K562 (cell line): ENCODE measurements around the gene NRROS. TPM values are rescaled to one million over a fixed set of nuclear protein-coding genes. Genes with fewer than 3 reads are reported as not detected.

Experiments used
- ATAC-seq: fragments of 200-7000 bp; cut with Tn5 transposase; 3 replicates; pipeline ENCODE4 v1.9.1; 2020; ENCODE audit warnings: moderate library complexity
- BruUV-seq: library from RNA; stranded (reverse); fragments of 400-500 nt; replicated peaks from 2 replicates; lab custom pipeline; 2021; lab: Mats Ljungman, UMichigan
- CTCF ChIA-PET: fragments of 300-600 bp; formaldehyde crosslinking; extraction: SDS; loops from one replicate; lab custom pipeline; 2021; ENCODE audit warnings: low intra/inter-chr PET ratio; lab: Yijun Ruan, JAX
- POLR2A ChIA-PET: fragments of 300-600, 350-650 bp; sonication (Branson Sonifier 250); formaldehyde crosslinking; extraction: SDS; loops from one replicate; lab custom pipeline; 2021; ENCODE audit warnings: antibody characterized with exemption, inconsistent platforms; lab: Yijun Ruan, JAX
- DNase-seq, 4 experiments: peaks; one replicate each; pipeline versions ENCODE4 v3.0.0 to v3.0.0-alpha.2; 2011 to 2018; ENCODE audit warnings: low spot score in 3 of 4, mixed read lengths in 3 of 4; ENCODE audit errors: extremely low read depth in 1 of 4
- FAIRE-seq: peaks from 2 replicates; lab custom pipeline; 2011; peaks lifted over from hg19 to GRCh38; lab: Jason Lieb, UNC
- H2AFZ ChIP-seq: 2 replicates; pipeline ENCODE4 v1.6.0; 2011; ENCODE audit warnings: low read depth, low read length, control low read depth, inconsistent platforms
- H3K27ac ChIP-seq: fragments of 200-600 bp; 3 replicates; pipeline ENCODE4 v1.8.0; 2011; ENCODE audit warnings: low read depth, mild to moderate bottlenecking, control low read depth, inconsistent platforms, low read length, moderate library complexity, mixed read lengths; ENCODE audit errors: extremely low read depth
- H3K27me3 ChIP-seq, 2 experiments: fragments of 300-600 bp in 1 of 2; 2 replicates in 1 of 2; 3 replicates in 1 of 2; pipeline versions ENCODE4 v1.6.0 to v1.8.0; 2011; ENCODE audit warnings: inconsistent platforms in 2 of 2, low read length in 2 of 2, mild to moderate bottlenecking in 1 of 2, mixed read lengths in 1 of 2, moderate library complexity in 1 of 2; ENCODE audit not compliant: control insufficient read depth in 2 of 2, insufficient read depth in 2 of 2
- H3K36me3 ChIP-seq: fragments of 300-600 bp; 3 replicates; pipeline ENCODE4 v1.8.0; 2011; ENCODE audit warnings: mild to moderate bottlenecking, low read length, inconsistent platforms; ENCODE audit not compliant: control insufficient read depth, insufficient read depth
- H3K4me1 ChIP-seq, 2 experiments: fragments of 200-600 bp in 1 of 2; replicated peaks in 1 of 2; 2 replicates in 1 of 2; 3 replicates in 1 of 2; pipeline versions ENCODE4 v1.5.1 to v1.8.0; 2011; ENCODE audit warnings: inconsistent platforms in 2 of 2, low read length in 2 of 2, mild to moderate bottlenecking in 1 of 2, mixed read lengths in 1 of 2, moderate library complexity in 1 of 2; ENCODE audit not compliant: control insufficient read depth in 2 of 2, insufficient read depth in 2 of 2
- H3K4me2 ChIP-seq: 2 replicates; pipeline ENCODE4 v1.6.1; 2011; ENCODE audit warnings: low read length, control low read depth, inconsistent platforms, mixed read lengths; ENCODE audit not compliant: insufficient read depth
- H3K4me3 ChIP-seq: fragments of 200-600 bp; sonication (generic), shearing (Covaris generic); 2 replicates; pipeline ENCODE4 v1.5.1; 2016; ENCODE audit warnings: control low read depth, inconsistent platforms
- H3K79me2 ChIP-seq: fragments of 200-600 bp; 3 replicates; pipeline ENCODE4 v1.8.0; 2011; ENCODE audit warnings: low read length, inconsistent platforms; ENCODE audit not compliant: control insufficient read depth, insufficient read depth
- H3K9ac ChIP-seq, 2 experiments: 2 replicates each; pipeline versions ENCODE4 v1.6.0 to v1.6.1; 2011; ENCODE audit warnings: low read depth in 2 of 2, low read length in 2 of 2, control low read depth in 1 of 2, inconsistent platforms in 1 of 2, mild to moderate bottlenecking in 1 of 2, mixed read lengths in 1 of 2; ENCODE audit not compliant: insufficient read depth in 1 of 2
- H3K9me1 ChIP-seq: one replicate; pipeline ENCODE4 v1.6.0; 2011; ENCODE audit warnings: inconsistent platforms, mild to moderate bottlenecking, low read length, moderate library complexity; ENCODE audit not compliant: control insufficient read depth, insufficient read depth
- H3K9me3 ChIP-seq: replicated peaks from 2 replicates; pipeline ENCODE4 v1.5.1; 2011; ENCODE audit warnings: low read depth, low read length, inconsistent platforms; ENCODE audit not compliant: control insufficient read depth, insufficient read depth
- H4K20me1 ChIP-seq: replicated peaks from 2 replicates; pipeline ENCODE4 v1.6.1; 2011; ENCODE audit warnings: low read length, inconsistent platforms, mixed read lengths; ENCODE audit not compliant: control insufficient read depth, insufficient read depth
- ATF7 ChIP-seq: fragments of 450-650 bp; IDR thresholded peaks from 2 replicates; pipeline ENCODE4 v1.7.1; 2014; ENCODE audit warnings: mild to moderate bottlenecking, moderate library complexity
- CBX1 ChIP-seq: sonication (generic); IDR thresholded peaks from 2 replicates; pipeline ENCODE4 v1.6.1; 2016; ENCODE audit warnings: antibody characterized with exemption, low read depth, mild to moderate bottlenecking
- CREM ChIP-seq: IDR thresholded peaks from 2 replicates; pipeline ENCODE4 v1.6.1; 2014; ENCODE audit warnings: antibody characterized with exemption, low read depth
- ELF1 ChIP-seq: fragments of 200-800 bp; sonication (Bioruptor generic); IDR thresholded peaks from 2 replicates; pipeline ENCODE4 v1.6.1; 2016; ENCODE audit warnings: missing genetic modification characterization, missing compliant biosample characterization
- ETS2 ChIP-seq: IDR thresholded peaks from 2 replicates; pipeline ENCODE4 v1.6.1; 2016; ENCODE audit warnings: borderline replicate concordance, missing genetic modification characterization, mild to moderate bottlenecking, moderate library complexity, missing compliant biosample characterization; ENCODE audit not compliant: poor library complexity, severe bottlenecking
- GTF2B ChIP-seq: IDR thresholded peaks from 2 replicates; pipeline ENCODE4 v1.6.1; 2011; ENCODE audit not compliant: insufficient read length; ENCODE audit errors: extremely low read depth
- LCOR ChIP-seq: sonication (generic); formaldehyde crosslinking; IDR thresholded peaks from 2 replicates; pipeline ENCODE4 v1.8.0; 2022; ENCODE audit warnings: mild to moderate bottlenecking, missing genetic modification reagents
- MEIS2 ChIP-seq: fragments of 450-650 bp; IDR thresholded peaks from 2 replicates; pipeline ENCODE4 v1.6.1; 2014; ENCODE audit warnings: mild to moderate bottlenecking; ENCODE audit not compliant: partially characterized antibody
- MIER1 ChIP-seq: fragments of 450-650 bp; IDR thresholded peaks from 2 replicates; pipeline ENCODE4 v1.6.1; 2016; ENCODE audit warnings: antibody characterized with exemption, mild to moderate bottlenecking, low read depth
- PRDM10 ChIP-seq: fragments of 450-650 bp; IDR thresholded peaks from 2 replicates; pipeline ENCODE4 v1.6.1; 2018; ENCODE audit not compliant: partially characterized antibody
- SAFB ChIP-seq: fragments of 200-400 bp; formaldehyde crosslinking; IDR thresholded peaks from 2 replicates; pipeline ENCODE4 v1.6.1; 2017; ENCODE audit warnings: low read depth, low read length, borderline replicate concordance
- SMARCE1 ChIP-seq: fragments of 450-650 bp; IDR thresholded peaks from 2 replicates; pipeline ENCODE4 v1.7.1; 2016; ENCODE audit warnings: mild to moderate bottlenecking
- TEAD4 ChIP-seq, 2 experiments: sonication (generic) in 1 of 2; formaldehyde crosslinking in 1 of 2; IDR thresholded peaks; 2 replicates each; pipeline versions ENCODE4 v1.6.1 to v1.8.0; 2012 to 2022; ENCODE audit warnings: borderline replicate concordance in 1 of 2, inconsistent platforms in 1 of 2, low read length in 1 of 2, mild to moderate bottlenecking in 1 of 2, missing genetic modification reagents in 1 of 2
- U2AF2 ChIP-seq: fragments of 200-400 bp; formaldehyde crosslinking; optimal IDR thresholded peaks from 2 replicates; pipeline ENCODE3; 2017; ENCODE audit warnings: low read depth, mild to moderate bottlenecking, low read length
- ZNF175 ChIP-seq: fragments of 200-800 bp; sonication (Bioruptor generic); IDR thresholded peaks from 2 replicates; pipeline ENCODE4 v1.6.1; 2016; ENCODE audit warnings: low read depth, mild to moderate bottlenecking, missing genetic modification characterization, missing compliant biosample characterization
- WGBS: fragments of 100-300 bp; shearing (Covaris generic); methylation state at CpG from one replicate; pipeline ENCODE4 v1.1.6; 2016; ENCODE audit warnings: low coverage, mixed read lengths; ENCODE audit not compliant: insufficient coverage; ENCODE audit errors: missing lambda C conversion rate; 5-methylcytosine and 5-hydroxymethylcytosine counted together
- in situ Hi-C: fragments of 300-500 bp; cut with MboI; formaldehyde crosslinking; loops from 4 replicates; pipeline ENCODE4 v1.15.0; 2018; ENCODE audit warnings: inconsistent platforms, mixed read lengths
- intact Hi-C: fragments of 100-400 bp; cut with micrococcal nuclease; formaldehyde crosslinking; loops from 2 replicates; pipeline ENCODE4 v1.14.2; 2022
- polyA plus RNA-seq, 8 experiments: library from polyadenylated mRNA; depleted of rRNA in 4 of 8; stranded (reverse) in 5 of 8; unstranded in 3 of 8; fragments of >200 nt; fragmentation: Nextera tagmentation in 2 of 8; fragmentation: Illumina TruSeq in 1 of 8; extraction: Ambion mirVana in 2 of 8; extraction: Trizol in 1 of 8; gene quantifications; 2 replicates each; pipeline versions ENCODE4 v1.2.1 to v1.2.3, GENCODE V29; 2011 to 2014; ENCODE audit warnings: inconsistent platforms in 1 of 8, missing spikeins in 1 of 8
- total RNA-seq, 7 experiments: library from RNA; depleted of rRNA in 6 of 7; stranded (reverse); fragments of >200 nt in 6 of 7; fragmentation: Illumina TruSeq in 2 of 7; extraction: Trizol in 2 of 7; gene quantifications; 2 replicates each; pipeline versions ENCODE4 v1.2.1 to v1.2.3, GENCODE V29; 2011 to 2021; ENCODE audit warnings: low replicate concordance in 1 of 7
- TF ChIP-seq, protein P1 (sequence below): fragments of 450-650 bp; conservative IDR thresholded peaks from 2 replicates; pipeline ENCODE4 v1.6.1; 2016; ENCODE audit warnings: missing genetic modification characterization, low read depth, mild to moderate bottlenecking, missing compliant biosample characterization, moderate library complexity
- TF ChIP-seq, protein P2 (sequence below): fragments of 250-450 bp; sonication (Bioruptor Pico); IDR thresholded peaks from 2 replicates; pipeline ENCODE4 v1.8.0; 2022; ENCODE audit warnings: moderate library complexity, mild to moderate bottlenecking, inconsistent platforms

NRROS gene
- total and polyA plus RNA-seq, 9 of the 15 experiments (the other 6 are each of a cell fraction or from before 2014, with no cell fraction given): 0.34 to 13.8 (median 3.8) TPM

DNA sequence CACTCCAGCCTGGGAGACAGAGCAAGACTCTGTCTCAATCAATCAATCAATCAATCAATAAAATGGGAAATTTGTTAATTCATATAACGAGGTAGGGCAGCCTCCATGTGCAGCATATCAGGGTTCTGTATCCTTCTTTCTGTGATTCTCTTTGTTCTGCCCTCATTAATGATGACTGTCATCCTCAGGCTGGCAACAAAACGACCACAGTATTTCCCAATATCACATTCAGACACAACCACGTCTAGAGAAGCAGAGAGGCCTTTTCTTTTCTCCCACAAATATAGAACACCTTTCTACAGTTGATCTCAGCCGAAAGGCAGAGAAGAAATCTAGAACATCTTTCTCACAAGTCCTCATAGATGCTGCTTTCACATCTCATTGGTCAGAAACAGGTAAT lies 61.3 kb downstream of the NRROS start:
- Histone ChIP-seq H3K4me1 (no peaks in the 10 kb centered on the region), H3K9me1 (no peaks in the 10 kb centered on the region), H4K20me1 (no peaks in the 10 kb centered on the region), H3K9ac (no peak overlapping the region), H3K27ac (no peak overlapping the region), H3K79me2 (no peaks in the 10 kb centered on the region), H2AFZ (no peak overlapping the region), H3K4me3 (no peak overlapping the region), H3K4me2 (no peak overlapping the region), H3K27me3 (no peaks in the 10 kb centered on the region), H3K9me3 (no peaks in the 10 kb centered on the region), H3K36me3 (no peaks in the 10 kb centered on the region)
- in situ Hi-C loops (no loop called here), intact Hi-C loops (no loop called here)
- no peak for FAIRE-seq
- POLR2A ChIA-PET: interaction anchor here (0.7 kb wide), 1 partner anchor 206 kb away, joined by 3 read pairs; no protein-coding TSS in a partner anchor
- ATAC-seq: no peak
- DNase-seq: no peak
- CTCF ChIA-PET: no interaction called here
- BruUV-seq: no TSS peak
- 23% methylated on average over 4 of the region's 4 CpGs for WGBS
- TF ChIP-seq GTF2B (no peak), SMARCE1 (no peak), ELF1 (tag) (no peak), U2AF2 (no peak), CBX1 (no peak), CREM (no peak), MEIS2 (no peak), TEAD4 (IDR thresholded peaks at IDR 0.05; ENCODE audit: low read length) (no peak), TEAD4 (CRISPR knock-in tag; IDR thresholded peaks at IDR 0.05; ENCODE audit: borderline replicate concordance) (no peak), ETS2 (tag) (no peak), PRDM10 (no peak), MIER1 (no peak), LCOR (CRISPR knock-in tag) (no peak), SAFB (no peak), ATF7 (no peak), ZNF175 (CRISPR knock-in tag) (no peak)
- TF ChIP-seq, protein P1, sequence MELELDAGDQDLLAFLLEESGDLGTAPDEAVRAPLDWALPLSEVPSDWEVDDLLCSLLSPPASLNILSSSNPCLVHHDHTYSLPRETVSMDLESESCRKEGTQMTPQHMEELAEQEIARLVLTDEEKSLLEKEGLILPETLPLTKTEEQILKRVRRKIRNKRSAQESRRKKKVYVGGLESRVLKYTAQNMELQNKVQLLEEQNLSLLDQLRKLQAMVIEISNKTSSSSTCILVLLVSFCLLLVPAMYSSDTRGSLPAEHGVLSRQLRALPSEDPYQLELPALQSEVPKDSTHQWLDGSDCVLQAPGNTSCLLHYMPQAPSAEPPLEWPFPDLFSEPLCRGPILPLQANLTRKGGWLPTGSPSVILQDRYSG (tag): no peak
- TF ChIP-seq, protein P2, sequence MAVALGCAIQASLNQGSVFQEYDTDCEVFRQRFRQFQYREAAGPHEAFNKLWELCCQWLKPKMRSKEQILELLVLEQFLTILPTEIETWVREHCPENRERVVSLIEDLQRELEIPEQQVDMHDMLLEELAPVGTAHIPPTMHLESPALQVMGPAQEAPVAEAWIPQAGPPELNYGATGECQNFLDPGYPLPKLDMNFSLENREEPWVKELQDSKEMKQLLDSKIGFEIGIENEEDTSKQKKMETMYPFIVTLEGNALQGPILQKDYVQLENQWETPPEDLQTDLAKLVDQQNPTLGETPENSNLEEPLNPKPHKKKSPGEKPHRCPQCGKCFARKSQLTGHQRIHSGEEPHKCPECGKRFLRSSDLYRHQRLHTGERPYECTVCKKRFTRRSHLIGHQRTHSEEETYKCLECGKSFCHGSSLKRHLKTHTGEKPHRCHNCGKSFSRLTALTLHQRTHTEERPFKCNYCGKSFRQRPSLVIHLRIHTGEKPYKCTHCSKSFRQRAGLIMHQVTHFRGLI (CRISPR knock-in tag): no peak
